ENCODE results near the gene TPSD1. TPM values are rescaled to one million over a fixed set of nuclear protein-coding genes. Genes with fewer than 3 reads are reported as not detected.
A peak's percentile ranks its signal among the peaks of the same experiment; 100 is the strongest.
"Not testable (repeated sequence)": the region's sequence is repeated elsewhere in the genome, so short reads cannot be mapped to it uniquely, and the experiment has no call there.

TPSD1 gene
- total and polyA plus RNA-seq, 4 experiments from 2014 or later, result not detected

DNA sequence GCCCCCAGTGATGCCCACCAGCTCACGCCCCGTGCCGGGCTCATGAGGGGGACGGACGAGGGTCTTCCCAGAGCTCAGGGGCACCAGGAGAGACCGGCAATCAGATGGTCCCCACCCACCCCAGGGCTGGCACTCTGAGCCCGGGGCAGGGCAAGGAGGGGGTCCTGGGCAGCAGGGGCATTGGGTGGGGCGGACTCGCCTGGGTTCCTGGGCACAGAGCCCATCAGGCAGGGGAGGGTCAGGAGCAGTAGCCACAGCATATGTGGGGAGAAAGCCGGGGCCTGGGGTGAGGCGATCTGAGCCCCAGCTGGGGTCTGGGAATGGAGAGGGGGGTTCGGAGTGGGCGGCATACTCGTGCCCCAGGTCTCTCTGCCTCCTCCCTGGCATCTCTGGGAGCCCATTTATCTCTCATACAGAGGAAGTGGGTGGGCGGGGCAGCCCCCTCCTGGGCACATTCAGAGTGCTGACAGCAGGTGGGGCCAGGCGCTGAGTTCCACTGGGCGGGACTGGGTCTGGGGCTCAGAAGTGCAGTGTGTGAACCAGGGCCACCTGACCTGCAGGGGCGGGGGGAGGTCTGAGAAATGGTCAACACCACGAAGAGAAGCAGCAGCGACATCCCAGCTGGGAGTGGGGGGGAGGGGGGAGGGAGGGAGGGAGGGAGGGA is 33.1 kb downstream of the TPSD1 start:
- ChIA-PET CTCF (ENCODE audit: partially characterized antibody) (no interaction called here), POLR2A (ENCODE audit: partially characterized antibody) (no interaction called here)
- H3K9me3 ChIP-seq (ENCODE audit: control insufficient read depth in 1 of 2, low read length in 2 of 2), result no peaks in the 10 kb centered on the region
- no peaks in the 10 kb centered on the region for H3K36me3 Mint-ChIP-seq
- peaks cover 0 to 1% (median 0%) of the 10 kb centered on the region in 4 donors for H3K4me1 Mint-ChIP-seq
- H3K27me3 ChIP-seq (ENCODE audit: insufficient read depth, low read length), result peaks cover 14% of the 10 kb centered on the region
- intact Hi-C loops (cut with micrococcal nuclease), result no loop called here
- no peaks in the 10 kb centered on the region for H3K4me1 ChIP-seq (ENCODE audit: insufficient read depth, low read length)
- H3K27me3 Mint-ChIP-seq, result peaks cover 29 to 32% of the 10 kb centered on the region in 2 donors
- no peak overlapping the region for H3K27ac Mint-ChIP-seq
- no peak overlapping the region for H3K4me3 Mint-ChIP-seq
- H3K9me3 Mint-ChIP-seq, result no peaks in the 10 kb centered on the region
- H3K4me3 ChIP-seq (ENCODE audit: low read length in 2 of 2), result no peak overlapping the region
- DNase-seq, result no peak
- no peak overlapping the region for H3K27ac ChIP-seq (ENCODE audit: low read depth, low read length)
- no peaks in the 10 kb centered on the region for H3K36me3 ChIP-seq (ENCODE audit: insufficient read depth, low read length)

DNA sequence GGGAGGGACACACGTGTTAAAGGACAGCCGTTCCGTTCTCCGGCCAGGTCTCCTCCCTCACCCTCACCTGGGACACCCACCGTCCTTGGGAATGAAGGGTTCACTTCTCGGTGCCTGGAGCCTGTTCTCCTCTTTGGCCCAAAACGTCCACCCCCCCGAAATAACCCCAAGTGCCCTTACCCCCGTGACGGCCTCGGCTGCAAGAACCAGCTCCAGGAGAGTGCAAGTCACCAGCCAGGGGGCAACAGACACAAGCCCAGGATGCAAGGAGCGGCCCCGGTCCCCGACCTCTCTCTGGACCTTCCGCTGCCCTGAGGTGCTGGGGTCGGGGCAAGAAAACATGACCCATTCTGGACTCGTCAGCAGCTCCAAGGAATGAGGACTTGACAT is 33.6 kb downstream of the TPSD1 start:
- Mint-ChIP-seq H3K36me3 (no peaks in the 10 kb centered on the region), H3K27me3 (peaks cover 29 to 35% of the 10 kb centered on the region in 2 donors), H3K4me1 (peaks cover 0 to 1% (median 0%) of the 10 kb centered on the region in 4 donors), H3K27ac (no peak overlapping the region), H3K4me3 (no peak overlapping the region), H3K9me3 (no peaks in the 10 kb centered on the region)
- no peak for DNase-seq
- H3K4me3 ChIP-seq (ENCODE audit: low read length in 2 of 2), result no peak overlapping the region
- H3K36me3 ChIP-seq (ENCODE audit: insufficient read depth, low read length), result no peaks in the 10 kb centered on the region
- intact Hi-C loops (cut with micrococcal nuclease), result no loop called here
- no peaks in the 10 kb centered on the region for H3K4me1 ChIP-seq (ENCODE audit: insufficient read depth, low read length)
- CTCF ChIA-PET (ENCODE audit: partially characterized antibody), result no interaction called here
- H3K27ac ChIP-seq (ENCODE audit: low read depth, low read length), result no peak overlapping the region
- H3K9me3 ChIP-seq (ENCODE audit: control insufficient read depth in 1 of 2, low read length in 2 of 2), result no peaks in the 10 kb centered on the region
- peaks cover 14% of the 10 kb centered on the region for H3K27me3 ChIP-seq (ENCODE audit: insufficient read depth, low read length)
- POLR2A ChIA-PET (ENCODE audit: partially characterized antibody), result no interaction called here

DNA sequence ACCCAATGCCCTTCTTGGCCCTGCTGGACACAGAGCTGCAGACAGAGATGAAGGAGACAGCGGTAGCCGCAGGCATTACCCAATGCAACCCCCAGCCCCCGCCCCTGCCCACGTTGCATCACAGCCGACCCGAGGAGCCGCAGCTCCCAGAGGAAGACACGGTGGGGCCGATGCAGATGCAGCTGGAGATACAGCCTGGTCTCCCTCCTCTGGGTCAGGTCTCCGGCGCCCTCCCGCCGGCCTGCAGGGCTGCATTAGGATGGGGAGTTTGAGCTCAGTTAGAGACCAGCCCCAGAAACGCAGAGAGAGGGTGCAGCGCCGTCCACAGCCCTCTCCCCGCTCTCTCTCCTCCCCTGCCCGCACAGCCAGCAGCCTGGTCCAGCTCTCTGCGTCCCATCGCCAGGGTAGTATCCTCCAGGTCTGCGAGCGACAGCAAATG is 34.2 kb downstream of the TPSD1 start:
- Histone ChIP-seq H3K9me3 (ENCODE audit: control insufficient read depth in 1 of 2, low read length in 2 of 2) (no peaks in the 10 kb centered on the region), H3K36me3 (ENCODE audit: insufficient read depth, low read length) (no peaks in the 10 kb centered on the region), H3K27me3 (ENCODE audit: insufficient read depth, low read length) (peaks cover 14% of the 10 kb centered on the region), H3K27ac (ENCODE audit: low read depth, low read length) (no peak overlapping the region), H3K4me1 (ENCODE audit: insufficient read depth, low read length) (no peaks in the 10 kb centered on the region), H3K4me3 (ENCODE audit: low read length in 2 of 2) (no peak overlapping the region)
- POLR2A ChIA-PET (ENCODE audit: partially characterized antibody), result no interaction called here
- H3K27me3 Mint-ChIP-seq, result peaks cover 29 to 36% of the 10 kb centered on the region in 2 donors
- no peak overlapping the region for H3K4me3 Mint-ChIP-seq
- H3K4me1 Mint-ChIP-seq, result peaks cover 0 to 1% (median 0%) of the 10 kb centered on the region in 4 donors
- H3K36me3 Mint-ChIP-seq, result no peaks in the 10 kb centered on the region
- no peak overlapping the region for H3K27ac Mint-ChIP-seq
- H3K9me3 Mint-ChIP-seq, result no peaks in the 10 kb centered on the region
- intact Hi-C loops (cut with micrococcal nuclease), result no loop called here
- CTCF ChIA-PET (ENCODE audit: partially characterized antibody), result no interaction called here
- DNase-seq, result no peak

GRCh38 chr16:1290860-1291575 is 35.1 kb downstream of the TPSD1 start:
- Mint-ChIP-seq H3K27ac (no peak overlapping the region), H3K4me1 (peaks cover 0 to 1% (median 0%) of the 10 kb centered on the region in 4 donors), H3K27me3 (peaks cover 34 to 36% of the 10 kb centered on the region in 2 donors), H3K36me3 (no peaks in the 10 kb centered on the region), H3K9me3 (no peaks in the 10 kb centered on the region), H3K4me3 (no peak overlapping the region)
- no peak overlapping the region for H3K4me3 ChIP-seq (ENCODE audit: low read length in 2 of 2)
- no peak for DNase-seq
- no peaks in the 10 kb centered on the region for H3K4me1 ChIP-seq (ENCODE audit: insufficient read depth, low read length)
- intact Hi-C loops (cut with micrococcal nuclease), result no loop called here
- ChIA-PET CTCF (ENCODE audit: partially characterized antibody) (interaction anchor here (1.0 kb wide), 1 partner anchor 9 kb away, joined by 3 read pairs; no protein-coding TSS in a partner anchor), POLR2A (ENCODE audit: partially characterized antibody) (no interaction called here)
- H3K27ac ChIP-seq (ENCODE audit: low read depth, low read length), result no peak overlapping the region
- H3K9me3 ChIP-seq (ENCODE audit: control insufficient read depth in 1 of 2, low read length in 2 of 2), result no peaks in the 10 kb centered on the region
- peaks cover 14% of the 10 kb centered on the region for H3K27me3 ChIP-seq (ENCODE audit: insufficient read depth, low read length)
- H3K36me3 ChIP-seq (ENCODE audit: insufficient read depth, low read length), result no peaks in the 10 kb centered on the region

DNA sequence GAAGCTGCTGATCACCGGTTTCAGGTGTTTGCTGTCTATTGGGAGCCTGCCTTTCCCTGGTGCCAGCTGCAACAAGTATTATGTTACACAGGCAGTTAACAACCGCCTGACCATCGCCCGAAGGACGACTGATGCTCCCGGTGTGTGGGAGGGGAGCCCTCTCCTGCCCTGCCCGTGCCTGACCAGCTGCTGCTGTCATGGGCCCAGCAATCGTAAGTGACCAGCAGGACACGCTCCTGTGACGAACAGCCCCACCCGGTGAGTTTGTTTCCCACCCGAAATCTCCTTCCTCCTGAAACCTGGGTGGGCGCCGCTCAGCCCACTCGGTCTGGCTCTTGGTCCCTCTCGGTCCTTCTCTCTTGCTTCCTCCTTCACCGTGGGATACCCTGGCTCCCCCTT is 35.7 kb downstream of the TPSD1 start:
- DNase-seq, result no peak
- Mint-ChIP-seq H3K4me3 (no peak overlapping the region), H3K27me3 (peaks cover 34 to 36% of the 10 kb centered on the region in 2 donors), H3K27ac (peak overlapping the region in 1 of 7 donors; percentile 84), H3K4me1 (peaks cover 0 to 1% (median 0%) of the 10 kb centered on the region in 4 donors), H3K36me3 (no peaks in the 10 kb centered on the region), H3K9me3 (no peaks in the 10 kb centered on the region)
- H3K4me3 ChIP-seq (ENCODE audit: low read length in 2 of 2), result no peak overlapping the region
- no peaks in the 10 kb centered on the region for H3K9me3 ChIP-seq (ENCODE audit: control insufficient read depth in 1 of 2, low read length in 2 of 2)
- ChIA-PET CTCF (ENCODE audit: partially characterized antibody) (interaction anchor here (1.0 kb wide), 1 partner anchor 8 kb away, joined by 3 read pairs; no protein-coding TSS in a partner anchor), POLR2A (ENCODE audit: partially characterized antibody) (no interaction called here)
- no peak overlapping the region for H3K27ac ChIP-seq (ENCODE audit: low read depth, low read length)
- no peaks in the 10 kb centered on the region for H3K36me3 ChIP-seq (ENCODE audit: insufficient read depth, low read length)
- intact Hi-C loops (cut with micrococcal nuclease), result no loop called here
- H3K27me3 ChIP-seq (ENCODE audit: insufficient read depth, low read length), result peaks cover 14% of the 10 kb centered on the region
- H3K4me1 ChIP-seq (ENCODE audit: insufficient read depth, low read length), result no peaks in the 10 kb centered on the region

DNA sequence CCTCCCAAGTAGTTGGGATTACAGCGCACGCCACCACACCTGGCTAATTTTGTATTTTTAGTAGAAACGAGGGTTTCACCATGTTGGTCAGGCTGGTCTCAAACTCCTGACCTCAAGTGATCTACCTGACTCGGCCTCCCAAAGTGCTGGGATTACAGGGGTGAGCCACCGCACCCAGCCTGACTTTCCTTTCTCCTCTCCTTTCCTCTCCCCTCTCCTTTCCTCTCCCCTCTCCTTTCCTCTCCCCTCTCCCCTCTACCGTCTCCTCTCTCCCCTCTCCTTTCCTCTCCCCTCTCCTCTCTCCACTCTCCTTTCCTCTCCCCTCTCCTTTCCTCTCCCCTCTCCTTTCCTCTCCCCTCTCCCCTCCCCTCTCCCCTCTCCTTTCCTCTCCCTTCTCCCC is 36.3 kb downstream of the TPSD1 start:
- H3K4me3 ChIP-seq (ENCODE audit: low read length in 2 of 2); H3K4me3 Mint-ChIP-seq; H3K4me1 ChIP-seq (ENCODE audit: insufficient read depth, low read length); intact Hi-C loops (cut with micrococcal nuclease); H3K9me3 Mint-ChIP-seq; DNase-seq; H3K9me3 ChIP-seq (ENCODE audit: control insufficient read depth in 1 of 2, low read length in 2 of 2); POLR2A ChIA-PET (ENCODE audit: partially characterized antibody); H3K36me3 Mint-ChIP-seq; H3K27ac ChIP-seq (ENCODE audit: low read depth, low read length); CTCF ChIA-PET (ENCODE audit: partially characterized antibody); H3K36me3 ChIP-seq (ENCODE audit: insufficient read depth, low read length); H3K27ac Mint-ChIP-seq; H3K4me1 Mint-ChIP-seq: not testable (repeated sequence)
- H3K27me3 Mint-ChIP-seq, result peaks cover 34 to 40% of the 10 kb centered on the region in 2 donors
- H3K27me3 ChIP-seq (ENCODE audit: insufficient read depth, low read length), result peaks cover 14% of the 10 kb centered on the region

- H3K4me1 ChIP-seq (ENCODE audit: insufficient read depth, low read length); H3K4me3 ChIP-seq (ENCODE audit: low read length in 2 of 2); DNase-seq; CTCF ChIA-PET (ENCODE audit: partially characterized antibody); H3K9me3 Mint-ChIP-seq; H3K4me1 Mint-ChIP-seq; H3K27ac ChIP-seq (ENCODE audit: low read depth, low read length); POLR2A ChIA-PET (ENCODE audit: partially characterized antibody); intact Hi-C loops (cut with micrococcal nuclease); H3K27ac Mint-ChIP-seq; H3K9me3 ChIP-seq (ENCODE audit: control insufficient read depth in 1 of 2, low read length in 2 of 2); H3K4me3 Mint-ChIP-seq; H3K36me3 ChIP-seq (ENCODE audit: insufficient read depth, low read length); H3K36me3 Mint-ChIP-seq: not testable (repeated sequence)
- peaks cover 32 to 36% of the 10 kb centered on the region in 2 donors for H3K27me3 Mint-ChIP-seq
- peaks cover 14% of the 10 kb centered on the region for H3K27me3 ChIP-seq (ENCODE audit: insufficient read depth, low read length)
Measured at GRCh38 chr16:1292808-1293207, 36.9 kb downstream of the TPSD1 start.
